ENCODE data around the gene ZNF337.
A peak's percentile ranks its signal among the peaks of the same experiment; 100 is the strongest.
"Not testable (repeated sequence)": the region's sequence is repeated elsewhere in the genome, so short reads cannot be mapped to it uniquely, and the experiment has no call there.

ZNF337 gene

DNA sequence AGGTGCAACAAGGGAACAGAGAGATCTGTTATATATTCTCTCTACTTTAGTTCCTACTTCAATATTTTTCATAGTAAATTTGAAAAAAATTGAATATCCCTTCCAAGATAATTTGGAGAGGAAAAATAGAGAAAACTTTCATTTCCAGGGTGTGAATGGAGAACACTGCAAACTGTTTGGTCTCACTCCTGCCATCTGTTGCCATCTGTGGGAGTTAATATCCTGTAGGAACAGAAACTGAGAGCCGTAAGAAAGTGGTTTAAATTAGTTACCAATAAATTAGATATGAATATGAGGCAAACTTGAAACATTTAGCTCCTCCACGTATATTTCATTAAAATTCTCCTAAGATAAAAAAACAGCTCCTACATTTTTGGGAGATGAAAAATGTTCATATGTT is 4.2 kb downstream of the ZNF337 start:
- no peak for DNase-seq (ENCODE audit: low read depth)

DNA sequence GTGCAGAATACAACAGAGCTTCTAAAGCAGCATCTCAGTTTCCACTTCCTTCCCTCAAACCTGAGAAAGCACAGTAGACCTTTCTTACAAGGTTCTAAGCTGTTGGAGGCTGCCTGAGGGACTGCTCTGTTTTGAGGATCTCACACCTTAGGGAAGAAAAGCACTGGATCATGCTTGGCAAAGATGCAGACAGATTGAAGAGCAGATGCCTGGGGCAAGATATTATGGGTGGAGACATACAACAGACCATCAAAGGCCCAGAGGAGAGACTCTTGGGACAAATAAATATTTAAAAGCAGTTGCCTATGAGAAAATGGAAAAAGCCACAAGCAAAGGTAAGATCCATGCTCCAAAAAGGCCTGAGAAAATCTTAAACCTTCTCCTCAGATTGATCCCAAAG is 6.2 kb downstream of the ZNF337 start:
- DNase-seq (ENCODE audit: low read depth) = no peak

DNA sequence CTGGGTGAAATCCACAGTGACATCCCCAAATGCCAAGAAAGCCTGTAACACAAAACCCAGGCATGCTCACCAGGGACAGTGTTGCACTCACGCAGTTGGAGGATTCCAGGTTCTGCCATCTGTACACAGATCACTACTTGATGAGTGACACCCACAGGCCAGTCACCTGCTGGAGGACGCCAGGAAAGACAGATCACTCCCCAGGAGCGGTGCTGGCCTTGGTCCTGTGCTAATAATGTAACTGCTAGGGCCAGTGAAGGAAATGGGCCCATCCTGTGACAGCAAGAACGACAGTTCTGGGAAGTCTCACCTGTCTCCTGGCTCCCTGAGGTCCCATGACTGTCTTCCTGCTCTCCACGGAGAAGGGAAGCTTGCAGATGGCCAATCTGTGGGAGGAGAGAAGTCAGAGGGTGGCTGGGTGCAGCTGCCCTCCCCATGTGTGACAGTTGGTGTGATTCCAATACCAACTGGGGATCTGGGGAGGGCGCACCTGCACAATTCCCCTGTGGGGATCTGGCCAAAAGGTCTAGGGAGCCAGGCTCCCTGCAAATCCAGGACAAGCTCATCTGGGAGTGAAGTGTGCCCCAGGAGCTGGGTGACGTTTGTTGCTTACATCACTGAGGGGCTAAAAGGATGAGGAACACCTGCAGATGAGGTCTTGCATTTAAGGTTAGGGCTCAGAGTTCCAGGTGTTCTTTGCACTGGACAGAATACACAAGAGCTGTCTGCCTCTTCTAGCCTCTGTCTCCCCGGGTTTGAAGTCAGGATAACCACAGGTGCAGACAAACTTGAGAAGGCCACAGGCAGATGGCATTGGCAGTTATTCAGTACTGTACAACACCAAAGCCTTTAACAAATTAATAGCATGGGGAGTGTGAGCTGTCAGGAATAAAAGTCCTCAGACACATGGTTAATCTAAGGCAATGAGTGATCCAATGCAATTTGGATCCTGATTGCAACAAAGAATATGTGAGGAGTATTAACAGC is 10.3 kb downstream of the ZNF337 start:
- no peak for DNase-seq (ENCODE audit: low read depth)

GRCh38 chr20:25685276-25686080 is 11.2 kb downstream of the ZNF337 start:
- no peak for DNase-seq (ENCODE audit: low read depth)

DNA sequence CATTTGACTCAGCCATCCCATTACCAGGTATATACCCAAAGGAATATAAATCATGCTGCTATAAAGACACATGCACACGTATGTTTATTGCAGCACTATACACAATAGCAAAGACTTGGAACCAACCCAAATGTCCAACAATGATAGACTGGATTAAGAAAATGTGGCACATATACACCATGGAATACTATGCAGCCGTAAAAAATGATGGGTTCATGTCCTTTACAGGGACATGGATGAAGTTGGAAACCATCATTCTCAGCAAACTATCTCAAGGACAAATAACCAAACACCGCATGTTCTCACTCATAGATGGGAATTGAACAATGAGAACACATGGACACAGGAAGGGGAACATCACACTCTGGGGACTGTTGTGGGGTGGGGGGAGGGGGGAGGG is 12.8 kb downstream of the ZNF337 start:
- DNase-seq (ENCODE audit: low read depth) = not testable (repeated sequence)

- DNase-seq (ENCODE audit: low read depth) = no peak
Measured at GRCh38 chr20:25683050-25683449, 13.6 kb downstream of the ZNF337 start.

GRCh38 chr20:25676164-25676809 is 20.4 kb downstream of the ZNF337 start:
- DNase-seq (ENCODE audit: low read depth) = no peak

GRCh38 chr20:25675161-25675560 is 21.5 kb downstream of the ZNF337 start:
- no peak for DNase-seq (ENCODE audit: low read depth)

DNA sequence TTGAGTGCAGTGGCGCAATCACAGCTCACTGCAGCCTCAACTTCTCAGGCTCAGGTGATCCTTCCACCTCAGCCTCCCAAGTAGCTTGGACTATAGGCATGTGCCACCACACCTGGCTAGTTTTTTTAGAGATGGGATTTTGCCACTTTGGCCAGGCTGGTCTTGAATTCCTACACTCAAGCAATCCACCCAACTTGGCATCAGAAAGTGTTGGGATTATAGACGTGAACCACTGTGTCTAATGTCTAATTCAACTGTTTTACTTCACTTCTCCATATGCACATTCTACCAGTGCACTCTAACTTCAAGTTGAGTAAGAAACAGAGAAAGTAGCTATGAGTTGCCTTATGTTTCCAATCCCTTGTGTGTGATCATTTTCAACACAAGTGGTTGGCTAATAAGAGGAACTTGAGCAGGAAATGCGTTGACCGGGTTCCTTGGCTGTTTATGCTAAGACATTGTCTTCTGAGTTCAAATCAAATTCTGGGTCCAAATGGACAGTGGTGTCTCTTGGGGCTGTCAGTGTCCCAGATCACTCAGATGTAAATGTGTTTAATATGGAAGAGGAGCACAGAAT is 23.9 kb downstream of the ZNF337 start:
- DNase-seq (ENCODE audit: low read depth) = no peak

GRCh38 chr20:25669826-25670422 is 26.7 kb downstream of the ZNF337 start:
- DNase-seq (ENCODE audit: low read depth) = peak; percentile 58

DNA sequence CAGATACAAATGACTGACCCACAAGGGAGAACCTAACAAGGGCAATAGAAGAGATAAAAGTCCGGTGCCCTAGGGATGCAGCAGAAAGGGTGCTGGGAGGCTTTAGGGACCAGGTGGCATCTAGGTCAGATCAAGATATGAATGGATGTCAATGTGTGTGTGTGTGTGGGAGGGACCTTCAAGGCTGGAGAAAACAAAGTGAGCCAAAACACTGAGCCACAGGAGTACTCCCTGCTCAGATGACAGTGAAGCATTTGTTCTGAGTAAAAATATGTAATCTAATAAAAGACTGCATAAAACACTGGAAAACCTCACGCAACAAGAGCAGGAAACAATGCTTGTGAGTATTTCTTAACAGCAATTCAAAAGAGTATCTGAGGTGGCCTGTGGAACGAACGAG is 28.2 kb downstream of the ZNF337 start:
- no peak for DNase-seq (ENCODE audit: low read depth)

- no peak for DNase-seq (ENCODE audit: low read depth)
Measured at GRCh38 chr20:25659999-25660398, 36.7 kb downstream of the ZNF337 start.

DNA sequence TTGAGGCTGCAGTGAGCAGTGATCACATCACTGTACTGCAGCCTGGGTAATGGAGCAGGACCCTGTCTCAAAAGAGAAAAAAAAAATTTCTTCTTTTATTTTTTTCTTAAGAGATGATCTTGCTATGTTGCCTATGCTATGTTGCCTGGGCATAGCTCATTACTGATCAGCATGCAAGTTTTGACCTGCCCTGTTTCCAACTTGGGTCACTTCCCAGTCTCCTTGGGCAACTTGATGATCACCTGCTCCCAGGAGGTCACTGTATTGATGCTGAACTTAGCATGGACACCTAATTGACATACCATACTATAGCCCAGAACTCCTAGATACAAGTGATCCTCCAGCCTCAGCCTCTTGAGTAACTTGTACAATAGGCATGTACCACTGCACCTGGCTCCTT is 42.2 kb downstream of the ZNF337 start:
- DNase-seq (ENCODE audit: low read depth) = no peak

DNA sequence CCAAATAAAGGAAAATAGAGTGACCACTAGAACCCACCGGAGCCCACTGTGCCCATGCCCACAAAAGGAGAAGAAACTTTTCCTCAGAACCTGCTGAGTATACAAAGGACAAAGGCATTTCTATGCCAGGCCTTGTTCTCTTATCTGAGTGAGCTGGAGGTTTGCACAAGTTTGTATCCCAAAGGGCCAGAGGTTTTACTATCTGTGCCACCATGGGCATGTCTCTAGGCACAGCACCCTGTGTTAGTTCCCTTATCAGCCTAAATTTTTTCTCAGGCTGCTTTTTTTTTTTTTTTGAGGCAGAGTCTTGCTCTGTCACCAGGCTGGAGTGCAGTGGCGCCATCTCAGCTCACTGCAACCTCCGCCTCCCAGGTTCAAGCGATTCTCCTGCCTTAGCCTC is 43.8 kb downstream of the ZNF337 start:
- DNase-seq (ENCODE audit: low read depth) = not testable (repeated sequence)

DNA sequence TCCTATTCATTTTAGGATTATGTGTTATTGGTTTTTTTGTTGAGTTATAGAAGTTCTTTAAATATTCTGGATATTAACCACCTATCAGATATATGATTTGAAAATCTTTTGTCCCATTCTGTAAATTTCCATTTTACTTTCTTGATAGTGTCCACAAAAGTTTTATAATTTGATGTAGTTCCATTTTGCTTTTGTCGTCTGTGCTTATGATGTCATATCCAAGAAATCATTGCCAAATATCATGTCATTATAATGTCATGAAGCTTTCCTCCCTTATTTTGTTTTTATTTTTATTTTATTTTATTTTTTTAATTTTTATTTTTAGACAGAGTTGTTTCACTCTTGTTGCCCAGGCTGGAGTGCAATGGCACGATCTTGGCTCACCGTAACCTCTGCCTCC is 51.8 kb downstream of the ZNF337 start:
- DNase-seq (ENCODE audit: low read depth) = no peak

DNA sequence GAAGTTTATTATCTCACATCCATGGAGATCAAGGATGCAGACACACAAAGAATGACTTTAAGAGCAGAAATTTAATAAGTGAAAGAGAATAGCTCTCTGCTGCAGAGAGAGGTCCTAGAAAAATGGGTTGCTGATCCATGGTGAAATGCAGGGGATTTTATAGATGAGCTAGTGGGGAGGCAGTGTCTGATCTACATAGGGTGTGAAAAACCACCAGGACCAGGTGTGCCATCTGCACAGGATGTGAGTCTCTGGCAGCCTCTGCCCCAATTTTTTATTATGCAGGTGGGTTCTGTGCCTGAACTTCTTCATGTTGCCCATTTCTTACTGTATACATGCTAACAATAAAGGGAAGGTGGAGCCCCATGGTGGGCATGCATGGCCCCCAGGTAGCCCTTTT is 52.9 kb downstream of the ZNF337 start:
- DNase-seq (ENCODE audit: low read depth) = no peak

GRCh38 chr20:25637247-25637646 is 59.4 kb downstream of the ZNF337 start:
- no peak for DNase-seq (ENCODE audit: low read depth)

DNA sequence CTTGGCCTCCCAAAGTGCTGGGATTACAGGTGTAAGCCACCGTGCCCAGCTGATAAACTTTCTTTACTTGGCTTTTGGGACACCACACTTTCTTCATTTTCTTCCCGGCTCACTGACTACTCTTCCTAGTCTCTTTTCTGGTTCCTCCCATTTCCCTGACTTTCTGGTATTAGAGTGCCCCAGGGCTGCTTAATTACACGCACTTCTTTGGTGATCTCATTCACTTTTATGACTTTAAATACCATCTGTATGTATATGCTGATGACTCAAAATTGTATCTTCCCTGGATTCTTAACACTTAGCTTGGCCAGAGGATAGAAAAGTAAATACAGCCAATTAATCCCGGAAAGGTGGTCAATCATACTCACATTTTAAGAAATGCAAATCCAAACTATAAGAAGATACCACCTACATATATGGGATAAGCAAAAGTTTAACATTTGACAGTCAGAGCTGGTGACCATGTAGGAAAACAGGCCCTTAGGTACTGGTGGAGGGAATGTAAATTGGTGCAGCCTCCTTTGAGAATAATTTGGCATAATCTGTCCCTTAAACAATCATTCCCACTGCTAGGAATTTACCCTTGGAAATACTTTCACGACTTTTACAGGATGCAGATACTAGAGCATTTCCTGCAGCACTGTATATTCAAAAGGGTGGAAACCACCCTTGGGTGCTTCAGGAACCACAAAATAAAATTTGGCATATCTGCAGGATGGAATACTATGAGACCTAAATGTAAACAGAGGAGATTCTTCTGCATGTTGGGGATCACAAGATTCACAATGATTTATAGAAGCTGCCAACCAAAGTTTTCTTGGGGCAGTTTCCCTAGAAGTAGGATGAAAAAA is 63.5 kb downstream of the ZNF337 start:
- DNase-seq (ENCODE audit: low read depth) = peak; percentile 28

- not testable (repeated sequence) for DNase-seq (ENCODE audit: low read depth)
Measured at GRCh38 chr20:25630615-25631014, 66.0 kb downstream of the ZNF337 start.

DNA sequence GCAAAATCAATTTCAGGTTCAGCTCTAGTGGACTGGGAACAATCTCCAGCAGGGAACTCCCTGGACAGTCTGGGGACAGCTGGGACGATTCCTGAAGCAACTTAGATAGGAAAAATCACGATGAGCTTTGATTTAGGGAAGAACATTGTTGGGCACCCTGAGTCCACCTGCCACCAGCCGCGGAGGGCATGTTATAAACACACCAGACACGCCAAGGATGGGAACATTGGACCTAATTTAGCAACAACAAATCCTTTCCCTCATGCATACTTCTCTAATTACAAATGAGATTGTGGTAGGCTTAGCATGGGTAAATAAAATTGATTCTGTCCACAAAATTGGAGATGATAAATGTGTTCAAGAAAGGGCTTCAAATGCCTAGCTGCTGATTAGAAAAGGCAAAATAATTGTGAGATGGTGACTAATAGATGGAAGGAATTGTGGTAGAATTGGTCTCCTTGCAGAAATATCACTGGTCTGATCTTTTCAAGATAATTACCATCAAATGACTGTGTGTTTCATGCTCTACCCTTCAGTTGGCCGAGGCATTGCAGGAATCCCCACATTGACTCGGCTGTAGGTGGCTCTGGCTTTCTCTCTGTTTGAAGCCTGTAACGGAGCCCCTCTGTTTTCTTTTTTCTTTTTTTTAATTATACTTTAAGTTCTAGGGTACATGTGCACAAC is 66.7 kb downstream of the ZNF337 start:
- no peak for DNase-seq (ENCODE audit: low read depth)

Measured in GM04504 (cell line).